ENCODE results near the gene RAB31. TPM values are rescaled to one million over a fixed set of nuclear protein-coding genes. Genes with fewer than 3 reads are reported as not detected.

Gene RAB31
- total and polyA plus RNA-seq, 2 of the 13 experiments (the other 11 are each of a cell fraction or from before 2014, with no cell fraction given): 1.1 to 1.7 TPM

GRCh38 chr18:9696112-9696511 is 12.0 kb upstream of the RAB31 start:
- POLR2A ChIA-PET: no interaction called here
- CTCF ChIA-PET (ENCODE audit: low intra/inter-chr PET ratio, low total read pairs): no interaction called here
- no peak overlapping the region for H3K4me3 ChIP-seq (replicated peaks in 1 of 3; ENCODE audit: insufficient read depth in 1 of 3, low read depth in 2 of 3, low read length in 3 of 3)
- no peak overlapping the region for H3K9ac ChIP-seq (ENCODE audit: insufficient read depth, low read depth, low read length)
- H3K4me1 ChIP-seq (ENCODE audit: insufficient read depth, low read length): peaks cover 6% of the 10 kb centered on the region
- H3K4me2 ChIP-seq (ENCODE audit: low read depth, low read length): no peak overlapping the region
- intact Hi-C loops (cut with micrococcal nuclease; ENCODE audit: unreplicated experiment) (no loop called here), in situ Hi-C loops (cut with HindIII; ENCODE audit: extremely low pct_ligation_motif_present, low pct_unique_long_range_greater_than_20kb) (no loop called here)
- H3K36me3 ChIP-seq (replicated peaks in 1 of 2; ENCODE audit: control insufficient read depth in 1 of 2, insufficient read depth in 2 of 2, low read length in 2 of 2): no peaks in the 10 kb centered on the region
- H2AFZ ChIP-seq (ENCODE audit: low read length): no peak overlapping the region
- H3K27me3 ChIP-seq (ENCODE audit: control insufficient read depth in 1 of 2, insufficient read depth in 2 of 2, low read length in 2 of 2): no peaks in the 10 kb centered on the region; a peak in 1 of 5 replicates
- H4K20me1 ChIP-seq (ENCODE audit: insufficient read depth, low read length): no peaks in the 10 kb centered on the region
- H3K9me3 ChIP-seq (ENCODE audit: low read length): no peaks in the 10 kb centered on the region
- 51% methylated on average over 2 of the region's 2 CpGs for WGBS (ENCODE audit: low lambda C conversion rate)
- H3K79me2 ChIP-seq (ENCODE audit: insufficient read depth, low read length): no peaks in the 10 kb centered on the region
- H3K27ac ChIP-seq (ENCODE audit: extremely low read length, insufficient read depth, low read length): no peak overlapping the region
- ATAC-seq: no peak
- no peak for FAIRE-seq
- no peak for DNase-seq (ENCODE audit: low spot score)
- BruUV-seq (replicated peaks): no TSS peak
- TF ChIP-seq ZFP82 (CRISPR knock-in tag; IDR thresholded peaks at IDR 0.05; ENCODE audit: borderline replicate concordance) (no peak), ZNF777 (CRISPR knock-in tag; IDR thresholded peaks at IDR 0.05) (no peak), KDM4B (CRISPR knock-in tag; IDR thresholded peaks at IDR 0.05) (no peak), FUBP1 (CRISPR knock-in tag; IDR thresholded peaks at IDR 0.05; ENCODE audit: borderline replicate concordance) (no peak), KDM2A (CRISPR knock-in tag; IDR thresholded peaks at IDR 0.05; ENCODE audit: borderline replicate concordance, low read depth) (no peak), MXI1 (IDR thresholded peaks at IDR 0.05; ENCODE audit: borderline replicate concordance, low read depth, low read length) (no peak), MEIS1 (CRISPR knock-in tag; IDR thresholded peaks at IDR 0.05; ENCODE audit: borderline replicate concordance) (no peak), DR1 (CRISPR knock-in tag; IDR thresholded peaks at IDR 0.05) (no peak), XRCC5 (optimal IDR thresholded peaks at IDR 0.05; ENCODE audit: low read length) (no peak), SMAD1 (CRISPR knock-in tag; IDR thresholded peaks at IDR 0.05; ENCODE audit: borderline replicate concordance, low read depth) (no peak), SMYD3 (CRISPR knock-in tag; IDR thresholded peaks at IDR 0.05) (no peak), ZNF20 (CRISPR knock-in tag; IDR thresholded peaks at IDR 0.05) (no peak), ZNF768 (CRISPR knock-in tag; IDR thresholded peaks at IDR 0.05) (no peak), KLF16 (CRISPR knock-in tag; IDR thresholded peaks at IDR 0.05) (no peak), HMGXB4 (CRISPR knock-in tag; IDR thresholded peaks at IDR 0.05; ENCODE audit: borderline replicate concordance in 1 of 2, low read depth in 1 of 2) (no peak), MZF1 (CRISPR knock-in tag; IDR thresholded peaks at IDR 0.05; ENCODE audit: borderline replicate concordance) (no peak), ZNF382 (CRISPR knock-in tag; IDR thresholded peaks at IDR 0.05; ENCODE audit: borderline replicate concordance) (no peak)
- TF ChIP-seq, protein P1, sequence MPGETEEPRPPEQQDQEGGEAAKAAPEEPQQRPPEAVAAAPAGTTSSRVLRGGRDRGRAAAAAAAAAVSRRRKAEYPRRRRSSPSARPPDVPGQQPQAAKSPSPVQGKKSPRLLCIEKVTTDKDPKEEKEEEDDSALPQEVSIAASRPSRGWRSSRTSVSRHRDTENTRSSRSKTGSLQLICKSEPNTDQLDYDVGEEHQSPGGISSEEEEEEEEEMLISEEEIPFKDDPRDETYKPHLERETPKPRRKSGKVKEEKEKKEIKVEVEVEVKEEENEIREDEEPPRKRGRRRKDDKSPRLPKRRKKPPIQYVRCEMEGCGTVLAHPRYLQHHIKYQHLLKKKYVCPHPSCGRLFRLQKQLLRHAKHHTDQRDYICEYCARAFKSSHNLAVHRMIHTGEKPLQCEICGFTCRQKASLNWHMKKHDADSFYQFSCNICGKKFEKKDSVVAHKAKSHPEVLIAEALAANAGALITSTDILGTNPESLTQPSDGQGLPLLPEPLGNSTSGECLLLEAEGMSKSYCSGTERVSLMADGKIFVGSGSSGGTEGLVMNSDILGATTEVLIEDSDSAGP (CRISPR knock-in tag; IDR thresholded peaks at IDR 0.05; ENCODE audit: borderline replicate concordance): no peak
